Retinal pigment epithelial cell (primary cell): ENCODE measurements around the gene TMEM69.
"Not testable (repeated sequence)": the region's sequence is repeated elsewhere in the genome, so short reads cannot be mapped to it uniquely, and the experiment has no call there.

Source experiments
- DNase-seq: peaks from one replicate; pipeline ENCODE4 v3.0.0-alpha.2; 2010; ENCODE audit warnings: low read depth
- H3K4me3 ChIP-seq: 2 replicates; pipeline ENCODE4 v1.5.1; 2011; ENCODE audit warnings: mild to moderate bottlenecking, low read length, control low read depth, moderate library complexity
- TF ChIP-seq, protein P1 (sequence below): conservative IDR thresholded peaks from 2 replicates; pipeline ENCODE4 v1.5.1; 2011; ENCODE audit warnings: low read depth, low read length, control low read depth, inconsistent platforms

TMEM69 gene

DNA sequence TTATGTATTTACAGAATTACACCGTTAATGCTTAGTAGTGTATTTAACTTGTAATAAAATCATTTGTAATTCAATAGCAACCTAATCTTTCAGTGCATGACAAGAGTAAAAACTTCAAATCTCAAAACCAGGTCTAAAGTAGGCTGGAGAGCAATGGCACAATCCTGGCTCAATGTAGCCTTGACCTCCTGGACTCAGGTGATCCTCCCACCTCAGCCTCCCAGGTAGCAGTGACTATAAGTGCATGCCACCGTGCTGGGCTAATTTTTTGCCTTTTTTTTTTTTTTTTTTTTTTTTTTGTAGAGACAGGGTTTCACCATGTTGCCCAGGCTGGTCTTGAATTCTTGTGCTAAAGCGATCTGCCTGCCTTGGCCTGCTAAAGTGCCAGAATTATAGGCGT lies 51.2 kb downstream of the TMEM69 start:
- TF ChIP-seq, protein P1, sequence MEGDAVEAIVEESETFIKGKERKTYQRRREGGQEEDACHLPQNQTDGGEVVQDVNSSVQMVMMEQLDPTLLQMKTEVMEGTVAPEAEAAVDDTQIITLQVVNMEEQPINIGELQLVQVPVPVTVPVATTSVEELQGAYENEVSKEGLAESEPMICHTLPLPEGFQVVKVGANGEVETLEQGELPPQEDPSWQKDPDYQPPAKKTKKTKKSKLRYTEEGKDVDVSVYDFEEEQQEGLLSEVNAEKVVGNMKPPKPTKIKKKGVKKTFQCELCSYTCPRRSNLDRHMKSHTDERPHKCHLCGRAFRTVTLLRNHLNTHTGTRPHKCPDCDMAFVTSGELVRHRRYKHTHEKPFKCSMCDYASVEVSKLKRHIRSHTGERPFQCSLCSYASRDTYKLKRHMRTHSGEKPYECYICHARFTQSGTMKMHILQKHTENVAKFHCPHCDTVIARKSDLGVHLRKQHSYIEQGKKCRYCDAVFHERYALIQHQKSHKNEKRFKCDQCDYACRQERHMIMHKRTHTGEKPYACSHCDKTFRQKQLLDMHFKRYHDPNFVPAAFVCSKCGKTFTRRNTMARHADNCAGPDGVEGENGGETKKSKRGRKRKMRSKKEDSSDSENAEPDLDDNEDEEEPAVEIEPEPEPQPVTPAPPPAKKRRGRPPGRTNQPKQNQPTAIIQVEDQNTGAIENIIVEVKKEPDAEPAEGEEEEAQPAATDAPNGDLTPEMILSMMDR, result no peak
- DNase-seq, result no peak
- no peak overlapping the region for H3K4me3 ChIP-seq

DNA sequence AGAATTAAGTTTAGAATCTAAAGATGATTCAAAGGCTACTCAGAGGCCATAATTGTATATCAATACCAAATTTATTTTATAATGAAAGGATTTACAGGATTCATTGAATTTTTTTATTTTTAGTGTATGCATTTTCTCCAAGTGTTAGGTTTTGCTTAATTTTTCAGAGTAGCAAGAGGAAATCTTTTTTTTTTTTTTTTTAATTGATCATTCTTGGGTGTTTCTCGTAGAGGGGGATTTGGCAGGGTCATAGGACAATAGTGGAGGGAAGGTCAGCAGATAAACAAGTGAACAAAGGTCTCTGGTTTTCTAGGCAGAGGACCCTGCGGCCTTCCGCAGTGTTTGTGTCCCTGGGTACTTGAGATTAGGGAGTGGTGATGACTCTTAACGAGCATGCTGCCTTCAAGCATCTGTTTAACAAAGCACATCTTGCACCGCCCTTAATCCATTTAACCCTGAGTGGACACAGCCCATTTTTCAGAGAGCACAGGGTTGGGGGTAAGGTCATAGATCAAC lies 51.7 kb downstream of the TMEM69 start:
- H3K4me3 ChIP-seq, DNase-seq: not testable (repeated sequence)
